ENCODE results near the gene SERPINH1.

The SERPINH1 gene

GRCh38 chr11:75589051-75589450 lies 27.0 kb downstream of the SERPINH1 start:
- no peak overlapping the region for H3K4me3 ChIP-seq (ENCODE audit: low read length)
- no peak overlapping the region for H2AK5ac ChIP-seq (ENCODE audit: low read length)
- H2BK15ac ChIP-seq (replicated peaks; ENCODE audit: low read depth) = no peak overlapping the region
- no peak overlapping the region for H3K56ac ChIP-seq (ENCODE audit: low read length)
- no peaks in the 10 kb centered on the region for H3K79me2 ChIP-seq (ENCODE audit: control insufficient read depth, insufficient read depth, low read length)
- H3K4me1 ChIP-seq (ENCODE audit: control insufficient read depth, low read depth, low read length) = peaks cover 2% of the 10 kb centered on the region
- H2BK120ac ChIP-seq (ENCODE audit: low read depth, low read length) = no peak overlapping the region
- H4K8ac ChIP-seq (ENCODE audit: low read depth, low read length) = no peak overlapping the region
- H3K27ac ChIP-seq (ENCODE audit: low read depth, low read length) = no peak overlapping the region
- no peak overlapping the region for H2BK5ac ChIP-seq (ENCODE audit: low read length)
- no peak overlapping the region for H3K23ac ChIP-seq (ENCODE audit: low read length)
- H3K18ac ChIP-seq (ENCODE audit: low read length) = no peak overlapping the region
- no peaks in the 10 kb centered on the region for H3K79me1 ChIP-seq (ENCODE audit: low read length)
- no peak for DNase-seq
- WGBS (ENCODE audit: extremely low coverage, insufficient coverage, low lambda C conversion rate) = no CpG with 5 or more reads among the region's 7 CpGs
- no peaks in the 10 kb centered on the region for H3K36me3 ChIP-seq (ENCODE audit: control insufficient read depth, insufficient read depth, low read length)
- no peaks in the 10 kb centered on the region for H3K27me3 ChIP-seq (ENCODE audit: insufficient read depth, low read length, poor library complexity)
- no peak overlapping the region for H4K5ac ChIP-seq (ENCODE audit: low read length)
- no peak overlapping the region for H3K4ac ChIP-seq (ENCODE audit: low read depth, low read length)
- no peak overlapping the region for H3K4me2 ChIP-seq (ENCODE audit: low read length)
- no peak overlapping the region for H3K9ac ChIP-seq (ENCODE audit: low read length)

- H4K5ac ChIP-seq (ENCODE audit: low read length) = no peak overlapping the region
- no peaks in the 10 kb centered on the region for H3K4me1 ChIP-seq (ENCODE audit: control insufficient read depth, low read depth, low read length)
- H4K8ac ChIP-seq (ENCODE audit: low read depth, low read length) = no peak overlapping the region
- H3K4ac ChIP-seq (ENCODE audit: low read depth, low read length) = no peak overlapping the region
- H3K56ac ChIP-seq (ENCODE audit: low read length) = no peak overlapping the region
- H3K36me3 ChIP-seq (ENCODE audit: control insufficient read depth, insufficient read depth, low read length) = no peaks in the 10 kb centered on the region
- H3K4me3 ChIP-seq (ENCODE audit: low read length) = no peak overlapping the region
- WGBS (ENCODE audit: extremely low coverage, insufficient coverage, low lambda C conversion rate) = no CpG with 5 or more reads among the region's 2 CpGs
- H3K27ac ChIP-seq (ENCODE audit: low read depth, low read length) = no peak overlapping the region
- H3K9ac ChIP-seq (ENCODE audit: low read length) = no peak overlapping the region
- no peaks in the 10 kb centered on the region for H3K79me1 ChIP-seq (ENCODE audit: low read length)
- no peak overlapping the region for H3K18ac ChIP-seq (ENCODE audit: low read length)
- H3K23ac ChIP-seq (ENCODE audit: low read length) = no peak overlapping the region
- no peak overlapping the region for H2BK5ac ChIP-seq (ENCODE audit: low read length)
- no peak overlapping the region for H2BK15ac ChIP-seq (replicated peaks; ENCODE audit: low read depth)
- DNase-seq = no peak
- H3K27me3 ChIP-seq (ENCODE audit: insufficient read depth, low read length, poor library complexity) = no peaks in the 10 kb centered on the region
- no peak overlapping the region for H2BK120ac ChIP-seq (ENCODE audit: low read depth, low read length)
- no peak overlapping the region for H2AK5ac ChIP-seq (ENCODE audit: low read length)
- no peak overlapping the region for H3K4me2 ChIP-seq (ENCODE audit: low read length)
- no peaks in the 10 kb centered on the region for H3K79me2 ChIP-seq (ENCODE audit: control insufficient read depth, insufficient read depth, low read length)
Measured at GRCh38 chr11:75589933-75590332, 27.9 kb downstream of the SERPINH1 start.

GRCh38 chr11:75591371-75591770 lies 29.3 kb downstream of the SERPINH1 start:
- Histone ChIP-seq H3K4me3 (ENCODE audit: low read length) (no peak overlapping the region), H3K23ac (ENCODE audit: low read length) (no peak overlapping the region), H3K27ac (ENCODE audit: low read depth, low read length) (no peak overlapping the region), H3K4me2 (ENCODE audit: low read length) (no peak overlapping the region), H4K5ac (ENCODE audit: low read length) (no peak overlapping the region), H3K79me1 (ENCODE audit: low read length) (no peaks in the 10 kb centered on the region), H4K8ac (ENCODE audit: low read depth, low read length) (no peak overlapping the region), H3K36me3 (ENCODE audit: control insufficient read depth, insufficient read depth, low read length) (no peaks in the 10 kb centered on the region), H2AK5ac (ENCODE audit: low read length) (no peak overlapping the region), H3K4me1 (ENCODE audit: control insufficient read depth, low read depth, low read length) (peaks cover 2% of the 10 kb centered on the region), H2BK15ac (replicated peaks; ENCODE audit: low read depth) (no peak overlapping the region), H2BK5ac (ENCODE audit: low read length) (no peak overlapping the region), H3K56ac (ENCODE audit: low read length) (no peak overlapping the region), H3K79me2 (ENCODE audit: control insufficient read depth, insufficient read depth, low read length) (no peaks in the 10 kb centered on the region), H3K27me3 (ENCODE audit: insufficient read depth, low read length, poor library complexity) (no peaks in the 10 kb centered on the region), H3K9ac (ENCODE audit: low read length) (no peak overlapping the region), H2BK120ac (ENCODE audit: low read depth, low read length) (no peak overlapping the region), H3K4ac (ENCODE audit: low read depth, low read length) (no peak overlapping the region), H3K18ac (ENCODE audit: low read length) (no peak overlapping the region)
- WGBS (ENCODE audit: extremely low coverage, insufficient coverage, low lambda C conversion rate) = no CpG with 5 or more reads among the region's 8 CpGs
- DNase-seq = no peak

- Histone ChIP-seq H2AK5ac (ENCODE audit: low read length) (no peak overlapping the region), H3K18ac (ENCODE audit: low read length) (no peak overlapping the region), H2BK15ac (replicated peaks; ENCODE audit: low read depth) (no peak overlapping the region), H3K4ac (ENCODE audit: low read depth, low read length) (no peak overlapping the region), H3K79me2 (ENCODE audit: control insufficient read depth, insufficient read depth, low read length) (no peaks in the 10 kb centered on the region), H3K56ac (ENCODE audit: low read length) (no peak overlapping the region), H4K8ac (ENCODE audit: low read depth, low read length) (no peak overlapping the region), H3K4me3 (ENCODE audit: low read length) (no peak overlapping the region), H3K4me1 (ENCODE audit: control insufficient read depth, low read depth, low read length) (peaks cover 6% of the 10 kb centered on the region), H2BK120ac (ENCODE audit: low read depth, low read length) (no peak overlapping the region), H3K23ac (ENCODE audit: low read length) (no peak overlapping the region), H3K36me3 (ENCODE audit: control insufficient read depth, insufficient read depth, low read length) (no peaks in the 10 kb centered on the region), H4K5ac (ENCODE audit: low read length) (no peak overlapping the region), H2BK5ac (ENCODE audit: low read length) (no peak overlapping the region), H3K27me3 (ENCODE audit: insufficient read depth, low read length, poor library complexity) (no peaks in the 10 kb centered on the region), H3K4me2 (ENCODE audit: low read length) (no peak overlapping the region), H3K27ac (ENCODE audit: low read depth, low read length) (no peak overlapping the region), H3K79me1 (ENCODE audit: low read length) (no peaks in the 10 kb centered on the region), H3K9ac (ENCODE audit: low read length) (no peak overlapping the region)
- no peak for DNase-seq
- WGBS (ENCODE audit: extremely low coverage, insufficient coverage, low lambda C conversion rate) = no CpG with 5 or more reads among the region's 6 CpGs
Measured at GRCh38 chr11:75591966-75592365, 29.9 kb downstream of the SERPINH1 start.

- Histone ChIP-seq H3K4me3 (ENCODE audit: low read length) (no peak overlapping the region), H3K9ac (ENCODE audit: low read length) (no peak overlapping the region)
Measured at GRCh38 chr11:75592715-75593114, 30.7 kb downstream of the SERPINH1 start.

GRCh38 chr11:75593286-75593915 lies 31.3 kb downstream of the SERPINH1 start:
- Histone ChIP-seq H2BK15ac (replicated peaks; ENCODE audit: low read depth) (no peak overlapping the region), H3K4me1 (ENCODE audit: control insufficient read depth, low read depth, low read length) (peaks cover 6% of the 10 kb centered on the region), H3K56ac (ENCODE audit: low read length) (no peak overlapping the region), H2BK120ac (ENCODE audit: low read depth, low read length) (no peak overlapping the region), H3K36me3 (ENCODE audit: control insufficient read depth, insufficient read depth, low read length) (no peaks in the 10 kb centered on the region), H3K79me1 (ENCODE audit: low read length) (no peaks in the 10 kb centered on the region), H4K5ac (ENCODE audit: low read length) (no peak overlapping the region), H3K27me3 (ENCODE audit: insufficient read depth, low read length, poor library complexity) (no peaks in the 10 kb centered on the region), H3K27ac (ENCODE audit: low read depth, low read length) (no peak overlapping the region), H4K8ac (ENCODE audit: low read depth, low read length) (no peak overlapping the region), H2BK5ac (ENCODE audit: low read length) (no peak overlapping the region), H3K4ac (ENCODE audit: low read depth, low read length) (no peak overlapping the region), H3K4me3 (ENCODE audit: low read length) (no peak overlapping the region), H3K9ac (ENCODE audit: low read length) (no peak overlapping the region), H3K79me2 (ENCODE audit: control insufficient read depth, insufficient read depth, low read length) (no peaks in the 10 kb centered on the region), H2AK5ac (ENCODE audit: low read length) (no peak overlapping the region), H3K18ac (ENCODE audit: low read length) (no peak overlapping the region), H3K4me2 (ENCODE audit: low read length) (no peak overlapping the region), H3K23ac (ENCODE audit: low read length) (no peak overlapping the region)
- no CpG with 5 or more reads among the region's 2 CpGs for WGBS (ENCODE audit: extremely low coverage, insufficient coverage, low lambda C conversion rate)
- DNase-seq = no peak

More at GRCh38 chr11:75592715-75593114, 30.7 kb downstream of the SERPINH1 start:
- H3K4ac ChIP-seq (ENCODE audit: low read depth, low read length) = no peak overlapping the region
- H3K4me2 ChIP-seq (ENCODE audit: low read length) = no peak overlapping the region
- DNase-seq = no peak
- no peak overlapping the region for H2BK120ac ChIP-seq (ENCODE audit: low read depth, low read length)
- no peak overlapping the region for H2BK5ac ChIP-seq (ENCODE audit: low read length)
- no peaks in the 10 kb centered on the region for H3K36me3 ChIP-seq (ENCODE audit: control insufficient read depth, insufficient read depth, low read length)
- H3K23ac ChIP-seq (ENCODE audit: low read length) = no peak overlapping the region
- H3K79me1 ChIP-seq (ENCODE audit: low read length) = no peaks in the 10 kb centered on the region
- no peak overlapping the region for H2AK5ac ChIP-seq (ENCODE audit: low read length)
- no peak overlapping the region for H2BK15ac ChIP-seq (replicated peaks; ENCODE audit: low read depth)
- no peak overlapping the region for H4K5ac ChIP-seq (ENCODE audit: low read length)
- no peak overlapping the region for H3K56ac ChIP-seq (ENCODE audit: low read length)
- WGBS (ENCODE audit: extremely low coverage, insufficient coverage, low lambda C conversion rate) = no CpG with 5 or more reads among the region's 2 CpGs
- peaks cover 6% of the 10 kb centered on the region for H3K4me1 ChIP-seq (ENCODE audit: control insufficient read depth, low read depth, low read length)
- no peak overlapping the region for H3K18ac ChIP-seq (ENCODE audit: low read length)
- H4K8ac ChIP-seq (ENCODE audit: low read depth, low read length) = no peak overlapping the region
- no peak overlapping the region for H3K27ac ChIP-seq (ENCODE audit: low read depth, low read length)
- H3K27me3 ChIP-seq (ENCODE audit: insufficient read depth, low read length, poor library complexity) = no peaks in the 10 kb centered on the region
- H3K79me2 ChIP-seq (ENCODE audit: control insufficient read depth, insufficient read depth, low read length) = no peaks in the 10 kb centered on the region
